SU-DHL-6 (cell line): ENCODE results near the gene ATP10A.

ENCODE experiments used
- H2AFZ ChIP-seq: fragments of 200-600 bp; sonication (generic); 2 replicates; pipeline ENCODE4 v1.6.1; 2014; ENCODE audit warnings: low read depth, mild to moderate bottlenecking, moderate library complexity, mixed read lengths, antibody characterized with exemption, low read length; ENCODE audit not compliant: severe bottlenecking
- H3F3A ChIP-seq: fragments of 200-600 bp; shearing (Covaris generic); 2 replicates; pipeline ENCODE4 v1.6.0; 2016; ENCODE audit warnings: antibody characterized with exemption, mild to moderate bottlenecking; ENCODE audit not compliant: insufficient read depth
- H3K27ac ChIP-seq: fragments of 200-600 bp; sonication (generic); 2 replicates; pipeline ENCODE4 v1.5.1; 2016; ENCODE audit warnings: low read depth, mild to moderate bottlenecking, low read length, moderate library complexity, mixed read lengths
- H3K27me3 ChIP-seq: fragments of 200-600 bp; sonication (generic), shearing (Covaris generic); 2 replicates; pipeline ENCODE4 v1.6.0; 2014; ENCODE audit warnings: mild to moderate bottlenecking, low read length
- H3K36me3 ChIP-seq: fragments of 200-600 bp; sonication (generic); 2 replicates; pipeline ENCODE4 v1.6.1; 2014; ENCODE audit warnings: mild to moderate bottlenecking, low read length, mixed read lengths
- H3K4me2 ChIP-seq: fragments of 300-600, 200-600 bp; shearing (Covaris generic), sonication (generic); 2 replicates; pipeline ENCODE4 v1.6.0; 2014; ENCODE audit warnings: low read length, low read depth, mild to moderate bottlenecking; ENCODE audit not compliant: poor library complexity, severe bottlenecking
- H3K4me3 ChIP-seq: fragments of 200-600 bp; sonication (generic); 2 replicates; pipeline ENCODE4 v1.5.1; 2014; ENCODE audit warnings: antibody characterized with exemption, low read length, mild to moderate bottlenecking, mixed read lengths; ENCODE audit not compliant: insufficient read depth, poor library complexity, severe bottlenecking
- H3K79me2 ChIP-seq: fragments of 200-600 bp; sonication (generic); 2 replicates; pipeline ENCODE4 v1.6.1; 2014; ENCODE audit warnings: mild to moderate bottlenecking, low read length, moderate library complexity; ENCODE audit not compliant: insufficient read depth
- H3K9ac ChIP-seq: fragments of 200-600 bp; sonication (generic); 2 replicates; pipeline ENCODE4 v1.7.0; 2014; ENCODE audit warnings: mild to moderate bottlenecking, low read length
- H3K9me2 ChIP-seq: fragments of 200-600 bp; sonication (generic); replicated peaks from 2 replicates; pipeline ENCODE4 v1.6.1; 2014; ENCODE audit warnings: low read length; ENCODE audit not compliant: insufficient read depth
- H3K9me3 ChIP-seq: fragments of 200-600 bp; sonication (generic); 2 replicates; pipeline ENCODE4 v1.6.1; 2014; ENCODE audit warnings: low read length, mixed read lengths; ENCODE audit not compliant: insufficient read depth
- H4K20me1 ChIP-seq: fragments of 200-600 bp; sonication (generic); 2 replicates; pipeline ENCODE4 v1.6.1; 2014; ENCODE audit warnings: low read depth, mild to moderate bottlenecking, antibody characterized with exemption, low read length, moderate library complexity, mixed read lengths
- CTCF ChIP-seq: fragments of 200-600 bp; sonication (generic); IDR thresholded peaks from one replicate; pipeline ENCODE4 v1.5.1; 2017; ENCODE audit warnings: antibody characterized with exemption, mild to moderate bottlenecking, low read length, moderate library complexity; ENCODE audit not compliant: insufficient read depth, poor library complexity, severe bottlenecking
- EZH2phosphoT487 ChIP-seq: fragments of 200-600 bp; sonication (generic), shearing (Covaris generic); conservative IDR thresholded peaks from 2 replicates; pipeline ENCODE4 v1.6.1; 2018; ENCODE audit warnings: mild to moderate bottlenecking, antibody characterized with exemption, low read length, moderate library complexity, mixed read lengths

Gene ATP10A

GRCh38 chr15:25736461-25736860, 126.7 kb downstream of the ATP10A start:
- TF ChIP-seq CTCF = no peak
- TF ChIP-seq EZH2phosphoT487 = no peak

GRCh38 chr15:25735550-25736384, 127.4 kb downstream of the ATP10A start:
- Histone ChIP-seq H3K9ac (no peak overlapping the region), H3K4me3 (no peak overlapping the region), H3F3A (no peaks in the 10 kb centered on the region), H3K9me2 (no peaks in the 10 kb centered on the region), H3K27ac (no peak overlapping the region), H3K36me3 (no peaks in the 10 kb centered on the region), H2AFZ (no peak overlapping the region), H3K4me2 (no peak overlapping the region), H3K27me3 (no peaks in the 10 kb centered on the region), H3K9me3 (no peaks in the 10 kb centered on the region), H3K79me2 (no peaks in the 10 kb centered on the region), H4K20me1 (no peaks in the 10 kb centered on the region)
- no peak for TF ChIP-seq EZH2phosphoT487
- TF ChIP-seq CTCF = no peak

More at GRCh38 chr15:25736461-25736860, 126.7 kb downstream of the ATP10A start:
- Histone ChIP-seq H3K9ac (no peak overlapping the region), H2AFZ (no peak overlapping the region), H3K4me2 (no peak overlapping the region), H3K27me3 (no peaks in the 10 kb centered on the region), H3K79me2 (no peaks in the 10 kb centered on the region), H4K20me1 (no peaks in the 10 kb centered on the region), H3F3A (no peaks in the 10 kb centered on the region), H3K9me2 (no peaks in the 10 kb centered on the region), H3K27ac (no peak overlapping the region), H3K4me3 (no peak overlapping the region), H3K9me3 (no peaks in the 10 kb centered on the region), H3K36me3 (no peaks in the 10 kb centered on the region)

GRCh38 chr15:25734680-25735355, 128.3 kb downstream of the ATP10A start:
- Histone ChIP-seq H3F3A (no peaks in the 10 kb centered on the region), H3K36me3 (no peaks in the 10 kb centered on the region), H3K27ac (no peak overlapping the region), H3K27me3 (no peaks in the 10 kb centered on the region), H3K4me3 (no peak overlapping the region), H3K4me2 (no peak overlapping the region), H3K9ac (no peak overlapping the region), H4K20me1 (no peaks in the 10 kb centered on the region), H3K79me2 (no peaks in the 10 kb centered on the region), H2AFZ (no peak overlapping the region), H3K9me3 (no peaks in the 10 kb centered on the region), H3K9me2 (no peaks in the 10 kb centered on the region)
- no peak for TF ChIP-seq EZH2phosphoT487
- no peak for TF ChIP-seq CTCF
